ENCODE data around the gene ARHGAP40.

ARHGAP40 gene

DNA sequence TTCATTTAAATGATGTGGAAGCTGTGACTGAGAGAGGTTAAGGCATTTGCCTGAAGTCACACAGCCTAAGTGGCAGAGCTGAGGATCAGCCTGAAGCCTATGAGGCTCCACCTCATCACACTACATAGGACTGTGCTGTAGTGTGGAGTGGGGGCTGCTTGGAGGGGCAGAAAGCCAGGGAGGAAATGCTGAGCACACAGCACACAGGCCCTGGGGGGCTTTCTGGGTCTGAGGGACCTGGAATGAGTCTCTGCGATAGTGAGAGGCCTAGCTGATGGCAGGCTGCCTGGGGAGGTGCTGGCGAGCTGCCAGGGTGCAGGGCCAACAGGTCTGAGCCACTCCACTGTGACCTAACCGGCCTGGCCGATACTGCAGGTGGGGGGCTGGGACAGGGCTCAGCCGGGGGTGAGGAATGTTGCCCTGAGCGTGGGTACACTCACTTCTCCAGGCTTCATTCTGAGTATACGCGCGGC is 2.2 kb upstream of the ARHGAP40 start:
- in situ Hi-C loops (cut with MboI; ENCODE audit: low sequenced_read_pairs, unreplicated experiment): no loop called here
- TF ChIP-seq, protein P1, sequence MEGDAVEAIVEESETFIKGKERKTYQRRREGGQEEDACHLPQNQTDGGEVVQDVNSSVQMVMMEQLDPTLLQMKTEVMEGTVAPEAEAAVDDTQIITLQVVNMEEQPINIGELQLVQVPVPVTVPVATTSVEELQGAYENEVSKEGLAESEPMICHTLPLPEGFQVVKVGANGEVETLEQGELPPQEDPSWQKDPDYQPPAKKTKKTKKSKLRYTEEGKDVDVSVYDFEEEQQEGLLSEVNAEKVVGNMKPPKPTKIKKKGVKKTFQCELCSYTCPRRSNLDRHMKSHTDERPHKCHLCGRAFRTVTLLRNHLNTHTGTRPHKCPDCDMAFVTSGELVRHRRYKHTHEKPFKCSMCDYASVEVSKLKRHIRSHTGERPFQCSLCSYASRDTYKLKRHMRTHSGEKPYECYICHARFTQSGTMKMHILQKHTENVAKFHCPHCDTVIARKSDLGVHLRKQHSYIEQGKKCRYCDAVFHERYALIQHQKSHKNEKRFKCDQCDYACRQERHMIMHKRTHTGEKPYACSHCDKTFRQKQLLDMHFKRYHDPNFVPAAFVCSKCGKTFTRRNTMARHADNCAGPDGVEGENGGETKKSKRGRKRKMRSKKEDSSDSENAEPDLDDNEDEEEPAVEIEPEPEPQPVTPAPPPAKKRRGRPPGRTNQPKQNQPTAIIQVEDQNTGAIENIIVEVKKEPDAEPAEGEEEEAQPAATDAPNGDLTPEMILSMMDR (IDR thresholded peaks at IDR 0.05; ENCODE audit: borderline replicate concordance, control extremely low read depth, extremely low read depth, insufficient read depth, missing control alignments): no peak
- DNase-seq (ENCODE audit: low spot score): no peak

DNA sequence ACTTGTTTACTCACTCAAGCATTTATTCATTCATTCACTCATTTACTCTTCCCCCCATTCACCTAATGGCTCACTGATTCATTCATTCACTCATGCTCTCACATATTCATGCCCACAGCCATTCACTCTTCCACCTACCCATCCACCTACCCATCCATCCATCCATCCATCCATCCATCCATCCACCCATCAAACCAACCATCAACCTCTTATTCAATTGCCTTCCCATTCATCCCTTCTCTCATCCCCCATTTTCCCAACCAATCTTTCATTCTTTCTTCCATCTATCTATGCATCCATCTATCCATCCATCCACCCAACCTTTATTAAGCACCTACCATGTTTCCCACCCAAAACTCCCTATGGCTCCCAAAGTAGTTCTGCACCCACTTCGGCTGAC is 1.6 kb upstream of the ARHGAP40 start:
- DNase-seq (ENCODE audit: low spot score): no peak
- TF ChIP-seq, protein P1 (IDR thresholded peaks at IDR 0.05; ENCODE audit: borderline replicate concordance, control extremely low read depth, extremely low read depth, insufficient read depth, missing control alignments): no peak
- in situ Hi-C loops (cut with MboI; ENCODE audit: low sequenced_read_pairs, unreplicated experiment): no loop called here

DNA sequence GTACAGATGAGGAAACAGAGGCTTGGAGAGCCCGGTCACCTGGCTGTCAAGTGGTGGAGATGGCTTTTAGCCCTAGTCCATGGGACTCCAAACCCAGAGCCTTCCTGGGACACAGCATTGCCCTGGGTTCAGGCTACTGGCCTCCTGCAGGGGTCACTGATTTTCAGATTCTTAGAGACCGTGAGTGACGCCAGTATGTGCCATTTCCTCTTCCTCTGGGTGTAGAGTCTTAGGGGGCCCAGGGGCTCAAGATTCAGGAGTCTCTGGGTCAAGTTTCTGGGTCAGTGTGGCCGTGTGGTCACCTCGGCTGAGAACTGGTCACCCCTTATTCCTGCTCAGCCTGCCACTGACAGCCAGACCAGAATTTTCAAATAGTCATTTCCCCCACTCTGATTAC is 574 bp downstream of the ARHGAP40 start:
- DNase-seq (ENCODE audit: low spot score): no peak
- in situ Hi-C loops (cut with MboI; ENCODE audit: low sequenced_read_pairs, unreplicated experiment): no loop called here
- TF ChIP-seq, protein P1 (IDR thresholded peaks at IDR 0.05; ENCODE audit: borderline replicate concordance, control extremely low read depth, extremely low read depth, insufficient read depth, missing control alignments): no peak

DNA sequence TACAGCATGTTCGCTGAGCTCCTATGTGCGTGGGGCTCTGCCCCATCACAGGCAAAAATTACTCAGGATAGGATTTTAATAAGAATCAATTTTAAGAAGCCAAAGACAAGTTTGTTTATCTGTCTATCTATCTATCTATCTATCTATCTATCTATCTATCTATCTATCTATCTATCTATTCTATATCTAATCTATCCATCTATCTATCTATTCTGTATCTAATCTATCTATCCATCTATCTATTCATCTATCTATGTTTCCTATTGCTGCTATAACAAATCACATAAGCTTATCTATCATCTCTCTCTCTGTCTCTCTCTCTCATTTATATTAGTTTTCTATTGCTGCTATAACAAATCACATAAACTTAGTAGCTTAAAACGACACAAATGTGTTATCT is 1.7 kb downstream of the ARHGAP40 start:
- in situ Hi-C loops (cut with MboI; ENCODE audit: low sequenced_read_pairs, unreplicated experiment): no loop called here
- TF ChIP-seq, protein P1 (IDR thresholded peaks at IDR 0.05; ENCODE audit: borderline replicate concordance, control extremely low read depth, extremely low read depth, insufficient read depth, missing control alignments): no peak
- DNase-seq (ENCODE audit: low spot score): no peak

DNA sequence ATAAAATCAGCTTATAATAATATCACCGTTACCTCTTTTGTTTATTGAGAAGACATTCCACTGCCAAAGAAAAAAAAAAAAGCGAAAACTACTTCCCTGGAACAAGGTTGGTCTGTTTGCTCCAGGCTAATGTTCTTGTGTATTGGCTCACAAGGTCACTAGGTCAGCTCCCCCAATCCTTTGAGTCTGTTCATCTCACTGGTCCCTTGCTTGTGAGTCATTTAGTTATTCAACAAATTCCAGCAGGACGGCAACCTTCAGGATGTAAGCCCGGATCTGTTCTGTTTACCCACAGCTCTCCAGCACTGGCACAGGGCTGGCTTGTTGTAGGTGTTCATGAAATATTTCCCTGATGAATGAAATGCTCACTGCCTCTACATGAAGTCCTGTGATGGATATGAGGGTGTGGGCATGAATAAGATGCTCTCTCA is 3.3 kb downstream of the ARHGAP40 start:
- in situ Hi-C loops (cut with MboI; ENCODE audit: low sequenced_read_pairs, unreplicated experiment): no loop called here
- TF ChIP-seq, protein P1 (IDR thresholded peaks at IDR 0.05; ENCODE audit: borderline replicate concordance, control extremely low read depth, extremely low read depth, insufficient read depth, missing control alignments): no peak
- DNase-seq (ENCODE audit: low spot score): no peak

DNA sequence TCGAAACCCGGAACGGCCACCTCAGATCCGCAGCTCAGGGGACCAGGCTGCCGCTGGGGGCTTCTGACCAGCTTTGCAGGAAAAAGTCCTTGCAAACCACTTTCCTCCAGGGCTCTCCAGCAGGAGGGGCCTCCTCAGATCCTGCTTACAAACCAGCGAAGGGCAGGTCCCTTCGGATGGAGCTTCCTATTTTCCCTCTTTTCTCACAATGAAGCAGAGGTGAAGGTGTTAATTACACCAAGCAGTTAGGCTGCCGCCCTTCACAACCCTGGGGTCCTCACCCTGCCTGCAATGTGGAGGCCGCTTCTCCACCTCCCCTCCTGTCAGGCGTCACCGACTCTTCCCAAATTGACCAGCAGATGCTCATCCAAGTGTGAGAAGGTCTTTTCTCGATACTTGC is 5.7 kb downstream of the ARHGAP40 start:
- TF ChIP-seq, protein P1 (IDR thresholded peaks at IDR 0.05; ENCODE audit: borderline replicate concordance, control extremely low read depth, extremely low read depth, insufficient read depth, missing control alignments): no peak
- DNase-seq (ENCODE audit: low spot score): no peak
- in situ Hi-C loops (cut with MboI; ENCODE audit: low sequenced_read_pairs, unreplicated experiment): no loop called here

DNA sequence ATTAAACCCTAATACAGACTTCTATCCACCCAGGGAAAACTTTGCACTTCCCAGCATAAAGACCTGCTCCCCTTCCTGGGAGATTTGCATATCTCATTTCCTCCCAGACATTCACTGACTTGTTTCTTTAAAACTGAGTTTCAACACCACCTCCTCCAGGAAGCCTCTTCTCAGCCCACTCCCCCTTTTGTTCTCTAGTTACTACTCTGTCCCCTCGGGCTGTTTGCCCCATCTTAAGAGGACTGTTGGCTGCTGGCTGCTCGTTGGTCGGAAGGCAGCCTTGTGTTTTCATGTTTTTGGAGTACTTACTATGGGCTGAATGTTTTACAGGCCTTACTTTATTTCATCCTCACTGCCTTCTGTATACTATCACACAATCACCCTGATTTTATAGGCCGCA is 6.6 kb downstream of the ARHGAP40 start:
- no peak for DNase-seq (ENCODE audit: low spot score)
- in situ Hi-C loops (cut with MboI; ENCODE audit: low sequenced_read_pairs, unreplicated experiment): no loop called here
- TF ChIP-seq, protein P1 (IDR thresholded peaks at IDR 0.05; ENCODE audit: borderline replicate concordance, control extremely low read depth, extremely low read depth, insufficient read depth, missing control alignments): no peak

Measured in GM13976 (cell line).